D721Med (cell line): Measurements from ENCODE around the gene PTPRM.

Source experiments
- DNase-seq: peaks from one replicate; pipeline ENCODE4 v3.0.0; 2011; ENCODE audit warnings: low spot score; ENCODE audit not compliant: insufficient read length
- FAIRE-seq: peaks from 2 replicates; lab custom pipeline; 2011; peaks lifted over from hg19 to GRCh38; lab: Jason Lieb, UNC
- CTCF ChIP-seq: IDR thresholded peaks from 2 replicates; pipeline ENCODE4 v1.5.1; 2012; ENCODE audit warnings: mild to moderate bottlenecking, control low read depth; ENCODE audit not compliant: insufficient read depth; ENCODE audit errors: missing control alignments

PTPRM gene

GRCh38 chr18:7750095-7750663, 183.1 kb downstream of the PTPRM start:
- DNase-seq (no peak), FAIRE-seq (peak; percentile 87)
- TF ChIP-seq CTCF: no peak

GRCh38 chr18:7750966-7751365, 183.8 kb downstream of the PTPRM start:
- FAIRE-seq (no peak), DNase-seq (no peak)
- TF ChIP-seq CTCF: no peak

- no peak for TF ChIP-seq CTCF
- no peak for FAIRE-seq
- no peak for DNase-seq
Measured at GRCh38 chr18:7754258-7754657, 187.1 kb downstream of the PTPRM start.

- DNase-seq (no peak), FAIRE-seq (no peak)
- no peak for TF ChIP-seq CTCF
Measured at GRCh38 chr18:7754725-7755181, 187.6 kb downstream of the PTPRM start.

GRCh38 chr18:7755753-7756475, 188.8 kb downstream of the PTPRM start:
- no peak for DNase-seq
- peak; percentile 8 for TF ChIP-seq CTCF
- FAIRE-seq: no peak

- no peak for TF ChIP-seq CTCF
- FAIRE-seq: no peak
- DNase-seq: no peak
Measured at GRCh38 chr18:7757175-7757574, 190.1 kb downstream of the PTPRM start.

- TF ChIP-seq CTCF: no peak
- FAIRE-seq: no peak
Measured at GRCh38 chr18:7758764-7759163, 191.6 kb downstream of the PTPRM start.

More at GRCh38 chr18:7758764-7759163, 191.6 kb downstream of the PTPRM start:
- no peak for DNase-seq
